Caki2 (cell line): ENCODE results near the gene ZFYVE19. TPM values are rescaled to one million over a fixed set of nuclear protein-coding genes. Genes with fewer than 3 reads are reported as not detected.

Source experiments
- DNase-seq: peaks from one replicate; pipeline ENCODE4 v3.0.0-alpha.2; 2015; ENCODE audit warnings: low read depth
- in situ Hi-C: cut with HindIII; loops from 2 replicates; pipeline ENCODE4 v1.10.0; 2016; ENCODE audit warnings: low sequenced_read_pairs, low pct_unique_long_range_greater_than_20kb, mixed read lengths
- total RNA-seq: library from RNA; depleted of rRNA; stranded (reverse); fragments of >200 nt; shearing (Covaris generic); gene quantifications from 2 replicates; pipeline ENCODE4 v1.2.3, GENCODE V29; 2014; ENCODE audit warnings: low replicate concordance

Gene ZFYVE19
- total RNA-seq, 1 experiment from 2014 or later: 100 TPM

DNA sequence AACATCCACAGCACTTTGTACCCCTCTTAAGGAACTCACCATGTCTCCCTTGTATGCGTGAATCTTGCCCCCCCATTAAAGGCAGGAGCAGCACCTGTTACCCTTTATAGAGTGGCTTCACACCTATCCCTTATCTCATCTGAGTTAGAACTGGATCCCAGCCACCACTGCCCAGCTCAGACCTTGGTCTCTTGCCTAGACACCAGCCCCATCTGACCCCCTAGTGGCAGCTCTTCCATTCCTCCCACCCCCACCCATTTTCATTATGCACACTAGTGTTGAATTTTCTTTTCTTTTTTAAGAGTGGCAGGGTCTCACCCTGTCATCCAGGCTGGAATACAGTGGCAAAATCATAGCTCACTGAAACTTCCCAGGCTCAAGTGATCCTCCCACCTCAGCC lies 3.2 kb upstream of the ZFYVE19 start:
- no peak for DNase-seq
- in situ Hi-C loops: no loop called here

DNA sequence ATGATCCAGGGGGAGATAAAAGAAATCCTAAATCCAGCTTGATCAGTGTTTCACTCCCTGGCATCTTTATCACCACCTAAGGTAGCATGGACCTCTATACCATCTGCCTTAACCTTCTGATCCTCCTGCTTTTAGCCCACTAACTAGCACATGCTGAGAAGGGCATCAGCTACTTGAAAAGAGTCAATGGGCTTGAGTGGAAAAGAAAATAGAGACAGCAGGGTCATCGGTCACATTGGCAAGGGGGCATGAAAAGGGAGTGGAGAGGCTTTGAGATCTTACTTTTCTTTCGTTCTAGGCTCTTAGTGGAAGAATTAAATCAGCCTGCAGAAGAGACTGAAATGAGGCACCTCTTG lies 239 bp upstream of the ZFYVE19 start:
- DNase-seq: no peak
- in situ Hi-C loops: no loop called here

DNA sequence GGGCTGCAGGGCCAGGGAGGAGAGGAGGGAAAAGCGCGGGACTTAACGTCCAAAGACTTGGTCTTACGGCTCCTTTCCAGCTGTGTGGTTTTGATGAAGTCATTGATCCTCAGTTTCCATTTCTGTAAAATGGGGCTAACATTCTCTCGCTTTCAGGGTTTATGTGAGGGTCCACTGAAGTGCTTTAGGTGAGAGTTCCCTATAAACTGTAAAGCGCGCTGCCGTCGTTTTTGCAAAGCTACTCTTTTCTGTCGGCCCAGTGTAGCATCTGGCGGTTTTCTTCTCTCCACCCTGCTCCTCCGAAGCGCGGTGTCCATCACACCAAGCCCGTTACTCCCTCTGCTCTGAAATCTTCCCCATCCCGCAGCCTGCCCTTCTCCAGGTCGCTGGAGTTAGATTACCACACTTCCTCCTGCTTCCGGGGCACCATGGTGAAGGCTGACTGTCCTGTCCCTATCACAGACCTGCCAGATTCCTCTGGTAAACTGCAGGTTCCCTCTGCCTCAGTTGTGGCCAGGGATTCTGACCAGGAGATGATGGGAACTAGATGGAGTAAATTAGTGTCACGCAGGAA lies 1.1 kb downstream of the ZFYVE19 start:
- in situ Hi-C loops: no loop called here
- DNase-seq: no peak

DNA sequence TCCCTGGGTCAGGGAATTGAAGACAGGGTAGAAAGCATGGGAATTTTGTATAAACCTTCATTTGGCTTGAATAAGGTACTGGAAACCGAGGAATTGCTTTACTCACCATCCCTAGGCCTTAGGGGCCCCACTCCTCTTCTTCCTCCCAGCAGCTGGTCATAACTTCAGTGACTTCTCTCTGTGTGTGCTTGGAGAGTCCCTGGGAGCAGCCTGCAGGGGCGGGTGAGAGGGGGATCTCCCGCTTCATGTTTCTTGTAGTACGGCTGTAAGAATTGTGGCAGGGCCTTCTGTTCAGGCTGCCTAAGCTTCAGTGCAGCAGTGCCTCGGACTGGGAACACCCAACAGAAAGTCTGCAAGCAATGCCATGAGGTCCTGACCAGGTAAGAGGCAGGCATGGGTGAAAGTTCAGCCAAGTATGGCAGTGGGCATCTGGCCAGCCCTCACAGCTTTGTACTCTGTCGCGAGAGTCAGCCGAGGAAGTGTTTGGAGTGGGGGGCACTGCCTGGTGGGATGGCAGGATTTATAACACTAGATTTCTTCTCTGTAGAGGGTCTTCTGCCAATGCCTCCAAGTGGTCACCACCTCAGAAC lies 2.1 kb downstream of the ZFYVE19 start:
- in situ Hi-C loops: no loop called here
- no peak for DNase-seq

DNA sequence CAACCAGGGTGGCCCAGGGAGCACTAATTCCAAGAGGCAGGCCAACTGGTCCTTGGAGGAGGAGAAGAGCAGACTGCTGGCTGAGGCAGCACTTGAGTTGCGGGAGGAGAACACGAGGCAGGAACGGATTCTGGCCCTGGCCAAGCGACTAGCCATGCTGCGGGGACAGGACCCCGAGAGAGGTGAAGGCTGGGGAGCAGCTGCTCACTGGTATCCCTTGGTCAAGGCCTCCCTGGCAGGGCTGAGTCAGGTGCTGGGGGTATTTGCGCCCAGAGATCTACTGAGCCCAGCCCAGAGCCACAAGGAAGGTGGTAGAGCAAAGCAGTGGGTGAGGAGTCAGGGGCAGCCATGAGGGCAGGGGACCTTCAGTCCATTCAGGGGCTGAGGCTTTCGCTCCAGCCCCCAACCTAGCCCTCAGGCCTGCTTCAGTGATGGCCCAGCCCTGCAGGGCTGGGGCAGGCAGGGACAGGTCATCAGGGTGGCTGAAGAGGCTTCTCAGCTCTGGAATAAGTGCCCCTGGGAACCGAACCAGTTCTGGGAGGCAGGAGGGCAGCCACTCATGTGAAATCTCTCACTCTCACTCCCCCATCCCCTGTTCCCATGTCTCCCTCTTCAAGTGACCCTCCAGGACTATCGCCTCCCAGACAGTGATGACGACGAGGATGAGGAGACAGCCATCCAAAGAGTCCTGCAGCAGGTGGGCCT lies 6.0 kb downstream of the ZFYVE19 start:
- in situ Hi-C loops: no loop called here
- DNase-seq: no peak

DNA sequence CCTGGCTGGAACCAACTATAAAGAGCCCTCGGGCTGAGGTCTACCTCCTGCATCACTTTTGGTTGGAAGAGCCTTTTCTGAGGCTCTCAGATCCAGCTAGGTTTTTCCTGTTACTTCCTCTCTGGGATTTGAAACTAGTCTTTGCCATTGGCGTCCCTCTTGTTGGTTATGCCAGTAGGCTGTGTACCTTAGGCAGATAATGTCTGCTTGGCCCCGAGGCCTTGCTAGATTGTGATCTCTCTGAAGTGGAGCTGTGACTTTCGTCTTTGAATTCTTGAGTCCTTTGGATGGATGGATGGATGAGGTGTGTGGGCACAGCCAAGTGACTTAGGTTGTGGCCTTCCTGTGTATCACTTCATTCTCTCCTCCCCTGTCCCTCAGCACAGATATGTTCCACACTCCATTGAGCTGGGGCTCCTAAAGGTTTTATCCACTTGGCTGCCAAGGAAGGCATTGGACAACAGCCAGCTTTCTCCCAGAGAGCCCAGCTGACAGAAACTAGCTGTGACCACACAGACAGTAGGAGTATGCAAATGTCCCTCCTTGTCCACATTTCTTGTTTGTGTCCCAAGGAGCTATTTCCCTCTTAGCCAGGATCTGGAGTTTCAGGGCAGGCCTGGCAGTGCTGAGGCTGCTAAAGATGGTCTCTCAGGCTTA lies 8.3 kb downstream of the ZFYVE19 start:
- in situ Hi-C loops: no loop called here
- peak; percentile 30 for DNase-seq

DNA sequence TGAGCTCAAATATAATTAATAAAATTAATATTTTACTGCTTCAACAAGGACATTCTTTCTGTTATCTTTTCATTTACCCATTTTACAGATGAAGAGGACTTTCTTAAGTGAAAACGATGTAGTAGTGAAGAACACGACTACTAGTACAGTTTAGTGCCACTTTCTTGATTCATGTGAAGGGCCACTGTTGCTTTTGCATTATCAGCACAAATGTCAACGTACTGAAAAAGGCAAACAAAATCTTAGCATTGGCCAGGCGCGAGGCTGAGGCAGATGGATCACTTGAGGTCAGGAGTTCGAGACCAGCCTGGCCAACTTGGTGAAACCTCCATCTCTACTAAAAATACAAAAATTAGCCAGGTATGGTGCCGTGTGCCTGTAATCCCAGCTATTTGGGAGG lies 12.2 kb downstream of the ZFYVE19 start:
- in situ Hi-C loops: no loop called here
- DNase-seq: no peak

DNA sequence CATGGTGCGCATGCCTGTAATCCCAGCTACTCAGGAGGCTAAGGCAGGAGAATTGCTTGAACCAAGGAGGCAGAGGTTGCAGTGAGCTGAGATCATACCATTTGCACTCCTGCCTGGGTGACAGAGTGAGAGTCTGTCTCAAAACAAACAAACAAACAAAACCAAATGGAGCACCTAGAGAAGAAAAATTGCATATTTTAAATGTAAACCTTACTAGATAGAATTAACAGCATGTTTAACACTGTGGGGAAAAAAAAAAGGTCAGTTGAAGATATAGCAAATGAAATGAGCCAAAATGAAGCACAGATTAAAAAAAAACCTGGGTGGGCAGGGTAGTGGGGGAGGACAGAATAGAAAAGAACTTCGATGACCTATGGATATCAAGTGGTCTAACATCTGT lies 14.3 kb downstream of the ZFYVE19 start:
- DNase-seq: no peak
- in situ Hi-C loops: no loop called here

DNA sequence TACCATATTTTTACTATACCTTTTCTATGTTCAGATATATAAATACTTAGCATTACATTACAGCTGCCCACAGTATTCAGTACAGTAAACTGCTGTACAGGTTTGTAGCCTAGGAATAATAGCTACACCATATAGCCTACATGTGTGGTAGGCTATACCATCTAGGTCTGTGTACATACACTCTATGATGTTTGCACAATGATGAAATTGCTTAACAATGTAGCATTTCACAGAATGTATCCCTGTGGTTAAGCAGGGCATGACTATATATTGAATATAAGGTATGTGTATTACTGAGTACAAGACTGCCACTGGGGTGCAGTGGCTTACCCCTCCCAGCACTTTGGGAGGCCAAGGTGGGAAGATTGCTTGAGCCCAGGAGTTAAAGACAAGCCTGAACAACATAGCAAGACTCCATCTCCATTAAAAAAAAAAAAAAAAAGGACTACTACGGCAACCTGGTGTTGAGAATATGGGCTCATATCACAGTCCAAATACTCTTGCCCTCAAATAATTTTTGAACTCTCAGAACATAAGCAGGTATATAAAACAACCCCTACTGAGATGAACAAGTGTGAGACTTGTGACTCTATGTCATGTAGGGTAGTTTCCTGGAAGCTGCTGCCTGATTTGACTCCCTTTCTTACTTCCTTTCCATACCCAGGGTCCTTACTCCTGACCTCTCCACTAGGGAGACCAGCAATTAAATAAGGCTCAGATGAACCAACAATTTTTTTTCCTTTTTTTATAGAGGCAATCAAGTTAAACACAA lies 16.9 kb downstream of the ZFYVE19 start:
- DNase-seq: no peak
- in situ Hi-C loops: no loop called here

DNA sequence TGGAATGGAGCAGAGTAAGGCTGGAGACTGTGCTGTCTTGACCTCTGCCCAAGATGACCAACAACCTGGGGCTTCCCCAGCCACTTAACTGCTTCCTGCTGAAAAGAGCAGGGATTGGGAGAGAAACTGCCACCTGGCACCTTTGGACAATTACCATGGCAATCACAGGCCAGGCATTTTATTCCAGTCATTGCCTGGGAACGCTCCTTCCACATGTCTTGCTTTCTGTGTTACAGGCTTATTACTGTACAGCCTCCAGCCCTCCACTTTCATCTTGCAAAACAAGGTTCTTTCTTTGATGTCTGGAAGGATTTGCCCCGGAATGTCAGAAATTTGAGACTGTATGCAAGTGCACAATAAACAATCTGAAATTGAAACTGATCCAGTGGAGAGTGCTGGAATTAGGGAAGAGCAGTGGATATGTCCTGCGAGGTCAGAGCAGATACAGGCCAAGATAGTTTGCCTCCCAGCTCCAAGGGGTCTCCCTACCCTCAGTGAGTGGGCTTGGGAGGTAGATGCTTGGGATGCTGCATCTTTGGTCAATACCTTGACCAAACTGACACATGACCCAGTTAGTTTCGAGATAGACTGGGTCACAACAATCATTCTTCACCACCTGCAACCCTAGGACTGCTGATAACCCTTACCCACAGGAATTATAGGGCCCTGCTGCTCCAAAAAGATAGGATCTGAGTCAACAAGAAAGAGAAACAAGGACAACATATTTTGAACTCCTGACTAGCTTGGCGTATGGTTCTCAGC lies 19.0 kb downstream of the ZFYVE19 start:
- in situ Hi-C loops: no loop called here
- DNase-seq: peak; percentile 61

DNA sequence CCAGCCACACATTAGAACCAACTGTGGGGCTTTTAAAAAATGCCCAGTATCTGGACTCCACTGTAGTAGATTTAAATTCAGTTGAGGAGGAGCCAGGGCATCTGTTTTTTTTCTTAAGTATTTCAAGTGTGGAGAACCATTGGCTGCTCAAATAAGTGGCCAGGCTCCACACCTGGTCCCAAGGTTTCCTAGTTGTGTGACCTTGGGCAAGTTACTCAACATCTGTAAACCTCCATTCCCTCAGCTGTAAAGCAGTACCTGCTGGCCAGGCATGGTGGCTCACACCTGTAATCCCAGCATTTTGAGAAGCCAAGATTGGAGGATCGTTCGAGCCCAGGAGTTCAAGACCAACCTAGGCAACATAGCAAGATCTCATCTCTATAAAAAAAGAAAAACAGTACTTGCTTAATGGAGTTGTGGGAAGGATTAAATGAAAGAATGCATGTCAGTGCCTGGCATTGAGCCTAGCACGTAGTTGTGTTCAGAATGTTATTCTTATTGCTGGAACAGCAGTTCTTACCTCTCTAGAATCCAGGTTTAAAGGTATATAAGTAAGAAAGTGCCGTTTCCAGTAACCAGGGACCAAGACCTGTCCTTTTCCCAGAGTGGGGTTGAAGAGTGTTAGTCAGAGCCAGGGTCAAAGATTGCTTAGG lies 19.7 kb downstream of the ZFYVE19 start:
- in situ Hi-C loops: no loop called here
- no peak for DNase-seq

DNA sequence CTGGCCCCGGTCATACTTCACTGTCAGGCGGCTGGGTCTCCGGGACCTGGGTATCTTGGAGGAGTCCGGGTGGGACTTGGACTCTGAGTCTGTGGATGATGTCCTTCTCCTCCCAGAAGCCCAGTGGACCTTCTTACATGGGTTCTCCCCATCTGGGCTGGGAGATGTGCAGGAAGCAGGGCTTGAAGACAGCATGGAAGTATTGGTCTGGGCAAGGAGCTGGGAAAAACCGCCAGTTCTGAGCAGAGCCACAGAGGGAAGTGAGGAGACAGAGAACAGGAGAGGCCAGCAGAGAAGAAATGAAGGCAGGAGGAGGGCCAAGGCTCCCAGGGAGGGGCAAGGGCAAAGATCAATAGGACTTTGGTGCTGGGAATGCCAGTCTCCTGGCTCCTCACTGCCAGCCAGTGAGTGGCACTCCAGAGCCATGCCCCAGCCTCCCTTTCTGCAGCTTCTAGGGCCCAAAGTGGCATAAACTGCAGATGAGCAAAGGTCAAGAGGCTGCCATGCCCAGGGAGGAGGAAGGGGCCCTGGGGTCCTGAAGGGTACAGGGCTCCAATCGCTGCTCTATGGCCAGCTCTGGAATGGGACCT lies 21.7 kb downstream of the ZFYVE19 start, which contains the start of gene PPP1R14D:
Gene PPP1R14D, minus strand, starts transcription at position 262 of the 590 bp plus-strand sequence. Its CDS starts 67 bp downstream, at position 195.
- in situ Hi-C loops: no loop called here
- DNase-seq: no peak

DNA sequence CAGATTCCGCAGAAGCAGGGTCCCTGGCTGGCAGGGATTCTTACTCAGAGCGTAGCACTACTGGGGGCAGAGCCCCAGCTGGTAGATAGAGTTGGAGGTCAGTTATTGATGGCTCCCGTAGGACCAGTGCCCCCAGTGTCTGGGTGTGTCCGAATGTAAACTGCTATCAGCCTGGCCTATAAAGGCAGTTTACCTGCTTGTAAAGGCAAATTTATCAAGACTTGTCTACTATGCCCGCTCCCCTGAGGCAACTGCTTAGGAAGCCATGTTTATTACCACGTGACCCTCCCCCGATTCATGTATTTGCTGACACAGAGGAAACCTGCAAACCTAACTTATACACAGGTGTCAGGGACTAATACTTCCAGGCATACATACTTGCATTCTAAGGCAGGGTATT lies 22.2 kb downstream of the ZFYVE19 start:
- DNase-seq: no peak
- in situ Hi-C loops: no loop called here

DNA sequence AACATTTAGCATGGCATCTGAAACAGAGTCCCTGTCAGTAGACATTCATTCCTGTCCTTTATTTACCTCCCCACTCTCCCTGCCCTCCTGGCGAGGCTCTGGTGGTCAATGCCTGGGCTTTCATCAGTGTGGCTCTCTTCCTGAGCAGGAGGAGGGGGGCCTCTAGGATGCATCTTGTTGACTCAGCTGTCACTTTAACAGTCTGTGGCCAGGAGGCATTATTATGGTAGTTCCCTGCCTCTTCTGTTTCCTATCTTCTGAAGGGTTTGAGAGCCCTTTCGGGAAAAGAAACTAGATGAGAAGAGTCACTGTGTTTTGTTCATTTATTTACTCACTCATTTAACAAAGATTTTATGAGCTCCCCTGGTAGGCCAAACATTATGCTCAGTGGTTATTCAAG lies 24.0 kb downstream of the ZFYVE19 start:
- in situ Hi-C loops: no loop called here
- DNase-seq: no peak

DNA sequence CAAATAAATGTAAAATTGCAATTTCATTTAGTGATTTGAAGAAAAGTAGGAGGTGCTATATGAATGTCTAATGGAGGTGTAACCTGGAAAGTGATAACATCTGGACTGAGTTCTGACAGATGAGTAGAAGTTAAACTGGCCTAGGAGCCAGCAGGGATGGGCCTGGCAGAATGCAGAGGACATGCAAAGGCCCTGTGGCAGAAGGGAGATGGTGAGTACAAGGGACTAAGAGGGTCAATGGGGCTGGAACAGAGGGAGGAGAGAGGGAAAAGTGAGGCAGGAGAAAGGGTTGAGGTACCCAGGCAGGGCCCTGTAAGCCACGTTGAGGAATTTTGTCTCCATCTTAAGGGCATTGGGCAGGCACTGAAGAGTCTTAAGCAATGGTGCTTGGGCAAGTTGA lies 25.0 kb downstream of the ZFYVE19 start:
- no peak for DNase-seq
- in situ Hi-C loops: no loop called here

DNA sequence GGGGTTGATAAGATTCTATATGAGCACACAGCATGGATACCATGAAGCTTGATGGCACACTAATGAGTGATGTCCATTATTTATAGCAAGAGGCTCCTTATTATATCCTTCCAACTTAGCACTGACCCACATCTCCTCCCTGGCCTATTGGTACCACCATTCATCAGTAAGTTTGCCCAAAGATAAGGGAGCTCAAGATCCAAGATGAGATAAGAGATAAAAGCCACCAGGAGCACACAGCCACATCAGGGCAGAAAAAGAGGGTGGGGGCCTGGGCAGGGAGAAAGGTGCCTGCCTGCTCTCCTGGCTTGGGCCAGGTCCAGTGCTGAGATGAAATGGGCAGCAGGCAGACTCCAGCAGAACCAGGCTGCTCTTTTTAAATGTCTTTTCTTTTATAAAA lies 26.0 kb downstream of the ZFYVE19 start:
- in situ Hi-C loops: no loop called here
- no peak for DNase-seq

DNA sequence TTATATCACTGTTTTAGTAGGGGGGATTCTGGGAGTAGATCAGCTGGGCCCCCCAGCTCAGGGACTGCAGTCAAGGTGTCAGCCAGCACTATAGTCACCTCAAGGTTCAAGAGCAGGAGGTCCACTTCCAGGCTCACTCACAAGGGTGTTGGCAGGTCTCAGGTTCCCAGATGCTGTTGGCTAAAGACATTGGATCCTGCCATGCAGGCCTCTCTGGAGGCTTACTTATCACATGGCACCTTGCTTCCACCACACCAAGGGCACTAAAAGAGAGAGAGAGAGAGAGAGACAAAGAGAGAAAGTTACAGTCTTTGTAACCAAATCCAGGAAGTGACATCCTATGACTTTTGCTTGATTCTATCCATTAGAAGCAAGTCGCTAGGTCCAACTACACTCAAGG lies 29.1 kb downstream of the ZFYVE19 start:
- no peak for DNase-seq
- in situ Hi-C loops: no loop called here
